GM21576 (cell line): ENCODE results near the gene SLC22A5.
"Not testable (repeated sequence)": the region's sequence is repeated elsewhere in the genome, so short reads cannot be mapped to it uniquely, and the experiment has no call there.

Experiments used
- ATAC-seq: cut with Tn5 transposase; IDR thresholded peaks from one replicate; pipeline ENCODE4 v1.9.1; 2021; ENCODE audit warnings: mild to moderate bottlenecking, moderate library complexity; ENCODE audit not compliant: unreplicated experiment

SLC22A5 gene

GRCh38 chr5:132425975-132426524 is 56.5 kb downstream of the SLC22A5 start:
- ATAC-seq, result no peak

DNA sequence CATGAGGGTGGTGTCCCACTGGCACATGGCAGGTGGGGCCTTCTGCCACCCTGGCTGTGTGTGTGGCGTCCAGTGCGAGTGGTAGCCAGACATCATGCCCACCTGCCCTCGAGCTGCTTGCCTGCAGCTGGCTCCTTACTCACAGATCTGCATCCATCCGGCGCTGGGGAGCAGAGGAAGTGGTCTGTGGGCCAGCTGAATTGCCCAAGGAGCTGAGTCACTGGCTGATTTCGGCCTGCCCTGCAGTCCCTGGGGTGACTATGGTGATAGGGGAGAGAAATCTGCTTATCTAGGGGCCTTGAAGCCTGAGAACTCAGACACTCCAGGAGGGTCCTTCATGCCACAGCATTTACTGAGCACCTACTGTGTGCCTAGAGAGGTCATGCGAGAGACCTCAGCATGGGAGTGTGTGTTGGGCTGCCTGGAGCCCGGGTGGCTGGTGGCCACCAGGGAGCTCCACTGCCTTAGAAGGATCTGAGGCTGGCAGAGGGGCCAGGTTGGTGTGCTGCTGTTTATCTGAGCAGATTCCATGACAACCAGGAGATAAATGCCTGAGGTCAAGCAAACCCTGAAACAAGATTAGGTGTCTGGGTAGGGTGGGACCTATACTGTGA is 57.1 kb downstream of the SLC22A5 start:
- peak; percentile 38 for ATAC-seq

DNA sequence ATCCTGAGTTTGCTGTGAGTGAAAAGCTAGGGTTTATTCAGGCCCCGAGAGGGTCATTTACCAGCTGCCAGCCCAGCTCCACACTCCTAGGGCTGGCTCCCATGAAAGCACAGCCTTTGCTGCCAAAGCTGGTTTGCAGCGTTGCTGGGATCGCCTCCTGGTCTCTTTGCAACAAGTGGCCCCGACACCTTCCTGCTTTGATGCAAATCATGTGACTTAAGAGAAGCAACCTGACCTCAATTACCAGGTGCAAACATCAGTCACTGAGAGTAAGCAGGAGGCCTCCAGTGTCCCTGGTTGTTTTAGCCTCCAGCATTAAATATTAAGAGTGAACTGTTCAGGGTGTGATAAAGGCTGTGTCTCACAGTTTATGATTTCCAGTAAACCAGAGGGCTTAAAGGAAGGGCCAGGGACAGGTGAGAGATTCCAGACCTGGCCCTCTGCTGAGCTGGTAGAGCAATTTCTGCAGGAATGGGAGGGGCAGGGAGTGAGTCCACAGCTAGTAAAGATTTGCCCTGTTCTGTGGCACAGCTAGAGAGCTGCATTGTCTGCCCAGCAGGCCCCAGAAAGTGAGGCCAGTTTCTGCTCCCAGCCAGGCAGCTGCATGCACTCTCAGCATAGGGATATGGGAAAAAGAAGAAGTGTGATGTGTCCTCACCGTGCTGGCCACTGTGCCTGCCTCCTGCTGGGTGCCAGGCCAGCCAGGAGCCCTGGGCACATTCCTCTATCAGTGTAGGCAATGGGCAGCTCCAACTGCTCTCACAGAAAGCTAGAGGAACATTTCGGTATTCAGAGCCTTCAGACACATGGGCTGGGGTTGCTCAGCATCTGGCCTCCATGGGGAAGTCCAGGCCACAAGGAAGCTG is 58.0 kb downstream of the SLC22A5 start:
- ATAC-seq, result no peak

DNA sequence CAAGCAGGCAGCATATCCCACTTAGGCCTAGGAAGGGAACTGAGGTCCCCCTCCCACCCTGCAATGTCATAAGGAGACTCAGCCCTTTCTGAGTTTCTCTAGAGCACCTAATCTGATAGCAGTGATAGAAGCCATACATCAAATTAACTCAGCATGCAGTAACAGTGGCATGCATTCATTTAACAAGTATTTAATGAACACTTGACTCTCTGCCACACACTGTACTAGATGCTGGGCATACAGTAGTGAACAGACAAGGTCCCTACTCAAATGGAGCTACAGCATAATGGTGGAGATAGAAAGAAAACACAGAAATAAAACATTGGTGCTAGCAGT is 58.6 kb downstream of the SLC22A5 start:
- no peak for ATAC-seq

GRCh38 chr5:132428484-132429462 is 59.3 kb downstream of the SLC22A5 start:
- ATAC-seq, result no peak

- ATAC-seq, result no peak
These were observed 60.2 kb downstream of the SLC22A5 start for GRCh38 chr5:132429463-132430440.

DNA sequence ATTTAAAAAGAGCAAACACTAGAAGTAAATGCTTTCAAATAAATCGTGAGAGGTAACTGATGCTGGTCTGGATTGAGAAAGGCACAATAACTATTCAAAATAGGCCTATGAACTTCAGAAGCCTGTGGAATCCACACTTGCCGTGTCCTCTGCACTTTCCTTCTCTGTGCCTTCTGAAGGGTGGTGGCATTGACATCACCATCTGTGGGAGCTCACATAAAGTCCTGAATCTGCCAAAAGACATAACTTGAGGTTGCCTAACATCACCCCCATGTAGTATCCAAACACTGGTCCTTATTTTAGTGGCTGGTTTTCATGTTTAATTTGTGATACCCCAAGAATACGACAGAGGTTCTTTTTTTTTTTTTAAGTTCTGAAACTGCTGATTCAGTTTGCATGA is 61.2 kb downstream of the SLC22A5 start:
- ATAC-seq, result no peak

- ATAC-seq, result no peak
These were observed 62.1 kb downstream of the SLC22A5 start for GRCh38 chr5:132431632-132432031.

- no peak for ATAC-seq
These were observed 63.6 kb downstream of the SLC22A5 start for GRCh38 chr5:132433141-132433540.

DNA sequence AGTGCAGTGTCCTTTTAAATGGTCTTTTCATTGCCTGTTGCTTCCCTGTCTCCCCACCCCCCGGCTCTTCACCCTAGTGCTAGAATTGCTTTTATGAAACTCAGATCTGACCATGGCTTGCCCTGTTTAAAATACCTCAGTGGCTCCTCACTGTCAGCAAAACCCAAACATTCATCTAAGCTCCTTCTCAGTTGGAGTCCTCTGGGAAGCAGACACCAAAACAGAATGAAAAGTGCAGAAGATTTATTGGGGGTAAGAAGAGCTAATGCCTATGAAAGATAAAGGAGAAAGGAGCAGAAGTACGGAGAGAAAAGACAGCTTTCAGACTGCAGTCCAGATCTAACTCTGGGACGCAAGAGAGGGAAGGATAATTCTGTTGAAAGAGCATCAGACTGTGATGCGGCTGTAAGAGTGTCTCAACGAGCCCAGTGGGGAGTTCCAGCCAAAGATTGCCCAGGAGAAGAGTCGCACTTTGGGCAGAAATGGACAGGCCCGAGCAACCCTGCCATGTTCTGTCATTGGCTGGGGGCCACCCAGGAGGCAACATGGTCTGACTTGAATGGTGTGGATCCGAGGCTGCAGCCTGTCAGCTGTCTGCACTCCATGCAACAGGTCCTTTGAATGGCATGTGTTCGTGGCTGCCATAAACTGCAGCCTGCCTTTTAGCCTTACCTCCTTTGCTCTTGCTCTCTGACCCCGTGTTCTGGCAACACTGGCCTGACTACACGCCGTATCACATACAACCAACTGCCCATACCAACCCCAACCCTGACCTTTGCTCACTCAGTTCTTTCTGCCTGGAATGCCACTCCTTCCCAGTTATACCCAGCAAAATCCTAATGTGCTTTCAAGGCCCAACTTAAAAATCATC is 65.1 kb downstream of the SLC22A5 start:
- ATAC-seq, result no peak

GRCh38 chr5:132435447-132435846 is 65.9 kb downstream of the SLC22A5 start:
- no peak for ATAC-seq

DNA sequence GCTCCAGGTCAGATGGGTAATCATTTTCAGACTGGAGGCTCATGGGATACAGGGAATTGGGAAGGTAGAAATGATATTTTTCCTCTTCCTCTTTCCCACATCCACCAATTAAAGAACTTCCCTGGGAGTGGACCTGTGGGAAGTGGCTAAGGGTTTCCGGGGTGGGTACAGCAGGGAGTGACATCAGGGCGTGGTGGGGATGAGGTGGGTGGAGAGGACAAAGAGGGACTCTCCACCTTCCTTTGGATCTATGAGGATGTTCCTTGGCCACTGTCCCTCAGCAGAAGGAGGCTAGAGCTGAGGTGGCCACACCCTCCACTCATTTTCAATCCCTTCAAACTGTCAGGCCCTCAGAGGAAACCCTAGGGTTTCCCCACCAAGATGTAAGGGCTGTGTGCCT is 66.4 kb downstream of the SLC22A5 start:
- ATAC-seq, result no peak

- no peak for ATAC-seq
These were observed 67.4 kb downstream of the SLC22A5 start for GRCh38 chr5:132436936-132437335.

- peak; percentile 87 for ATAC-seq
These were observed 68.2 kb downstream of the SLC22A5 start for GRCh38 chr5:132437604-132438266.

- not testable (repeated sequence) for ATAC-seq
These were observed 68.7 kb downstream of the SLC22A5 start for GRCh38 chr5:132438267-132438645.

DNA sequence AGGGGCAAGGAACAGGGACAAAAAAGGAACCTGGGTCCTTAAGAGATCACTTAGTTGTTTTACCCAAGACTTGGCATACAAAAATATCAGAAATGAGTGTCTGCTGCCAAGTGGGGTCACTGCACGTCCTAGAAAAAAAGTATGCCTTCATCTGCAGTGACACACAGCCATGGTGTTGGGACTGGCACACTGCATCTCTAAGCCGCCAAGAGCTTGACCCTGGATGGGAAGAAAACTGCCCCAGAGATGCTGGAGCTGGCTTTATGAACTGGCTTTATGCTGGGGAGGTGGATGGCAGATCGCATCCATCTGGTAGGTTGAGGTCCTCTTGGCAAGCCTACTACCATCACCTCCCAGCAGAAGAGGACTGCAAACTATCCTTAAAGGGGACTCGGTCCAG is 69.4 kb downstream of the SLC22A5 start:
- no peak for ATAC-seq

DNA sequence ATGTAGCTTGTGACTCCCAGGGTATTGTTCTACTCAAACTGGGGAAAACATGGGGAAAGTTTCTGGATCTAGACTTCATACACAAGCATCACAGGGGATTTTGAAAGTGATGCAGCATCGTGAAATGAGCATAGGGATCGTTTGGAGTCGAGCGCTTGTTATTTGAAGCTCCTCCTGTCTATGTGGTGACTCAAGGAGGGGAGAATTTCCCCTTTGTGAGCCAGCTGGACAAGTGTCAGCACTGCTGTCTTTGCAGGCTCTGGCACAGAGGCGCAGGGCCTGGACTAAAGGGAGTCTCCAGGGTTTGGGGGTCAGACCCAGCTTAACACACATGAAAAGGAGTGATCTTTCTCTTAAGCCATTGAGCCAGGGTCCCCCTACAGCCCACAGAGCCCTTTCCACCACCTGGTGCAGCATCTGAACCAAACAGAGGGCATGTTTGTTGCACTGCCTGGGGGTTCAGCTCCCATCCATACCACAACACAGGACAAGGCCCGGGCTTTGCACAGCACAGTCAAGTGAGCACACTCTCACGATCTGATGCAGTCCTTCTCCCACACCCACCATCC is 70.1 kb downstream of the SLC22A5 start:
- no peak for ATAC-seq

DNA sequence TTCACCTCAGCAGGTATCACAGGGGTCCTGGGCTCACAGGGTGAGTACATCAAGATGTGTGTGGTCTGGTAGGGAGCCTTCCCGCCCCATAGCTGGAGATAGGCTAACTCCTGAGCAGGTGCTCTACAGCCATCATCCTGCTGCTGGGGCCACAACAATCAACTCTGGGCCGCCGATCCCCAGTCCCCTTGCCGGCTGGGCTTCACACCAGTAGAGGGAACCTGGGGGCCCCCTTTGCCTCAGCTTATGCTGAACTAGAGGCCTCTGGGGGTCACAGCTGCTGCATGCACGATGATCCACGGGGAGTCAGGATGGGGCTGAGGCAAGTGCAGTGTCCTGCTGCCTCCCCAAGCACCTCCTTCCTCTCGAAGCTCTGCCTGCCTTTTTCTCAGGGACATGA is 74.6 kb downstream of the SLC22A5 start:
- no peak for ATAC-seq
